ENCODE data around the gene OXLD1.

The OXLD1 gene

GRCh38 chr17:81682565-81683207 is 16.3 kb upstream of the OXLD1 start:
- DNase-seq (ENCODE audit: low spot score): peak; percentile 45

GRCh38 chr17:81681672-81682071 is 15.3 kb upstream of the OXLD1 start:
- no peak for DNase-seq (ENCODE audit: low spot score)

- no peak for DNase-seq (ENCODE audit: low spot score)
Measured at GRCh38 chr17:81680150-81680549, 13.7 kb upstream of the OXLD1 start.

- no peak for DNase-seq (ENCODE audit: low spot score)
Measured at GRCh38 chr17:81676906-81677305, 10.5 kb upstream of the OXLD1 start.

GRCh38 chr17:81675515-81676221 is 9.3 kb upstream of the OXLD1 start:
- DNase-seq (ENCODE audit: low spot score): peak; percentile 50

- no peak for DNase-seq (ENCODE audit: low spot score)
Measured at GRCh38 chr17:81673561-81674258, 7.3 kb upstream of the OXLD1 start.

- no peak for DNase-seq (ENCODE audit: low spot score)
Measured at GRCh38 chr17:81672954-81673353, 6.5 kb upstream of the OXLD1 start.

GRCh38 chr17:81672504-81672903 is 6.1 kb upstream of the OXLD1 start:
- DNase-seq (ENCODE audit: low spot score): no peak

GRCh38 chr17:81667754-81668153 is 1.3 kb upstream of the OXLD1 start:
- DNase-seq (ENCODE audit: low spot score): peak; percentile 78

GRCh38 chr17:81666092-81666341 is 388 bp downstream of the OXLD1 start:
- no peak for DNase-seq (ENCODE audit: low spot score)

- peak; percentile 66 for DNase-seq (ENCODE audit: low spot score)
Measured at GRCh38 chr17:81665205-81666091, 957 bp downstream of the OXLD1 start.

- DNase-seq (ENCODE audit: low spot score): no peak
Measured at GRCh38 chr17:81664051-81664470, 2.3 kb downstream of the OXLD1 start.

GRCh38 chr17:81662002-81662401 is 4.4 kb downstream of the OXLD1 start:
- no peak for DNase-seq (ENCODE audit: low spot score)

GRCh38 chr17:81660441-81660840 is 6.0 kb downstream of the OXLD1 start:
- no peak for DNase-seq (ENCODE audit: low spot score)

GRCh38 chr17:81659038-81659437 is 7.4 kb downstream of the OXLD1 start:
- no peak for DNase-seq (ENCODE audit: low spot score)

- DNase-seq (ENCODE audit: low spot score): no peak
Measured at GRCh38 chr17:81656835-81657234, 9.6 kb downstream of the OXLD1 start.

- no peak for DNase-seq (ENCODE audit: low spot score)
Measured at GRCh38 chr17:81656118-81656743, 10.2 kb downstream of the OXLD1 start, which contains the start of gene PDE6G. PDE6G (minus strand) TSS chr17:81656542; CDS start chr17:81653305, 3,237 bp downstream.

GRCh38 chr17:81655378-81656117 is 10.9 kb downstream of the OXLD1 start:
- DNase-seq (ENCODE audit: low spot score): no peak

- no peak for DNase-seq (ENCODE audit: low spot score)
Measured at GRCh38 chr17:81652906-81653771, 13.3 kb downstream of the OXLD1 start.

GRCh38 chr17:81651692-81652091 is 14.7 kb downstream of the OXLD1 start:
- DNase-seq (ENCODE audit: low spot score): peak; percentile 65

Measured in RKO (cell line).